WERI-Rb-1 (cell line): ENCODE measurements around the gene ADAM22.

Experiments used
- DNase-seq: peaks from one replicate; pipeline ENCODE4 v3.0.0-alpha.2; 2020
- H3K27ac ChIP-seq: fragments of 250-450 bp; sonication (Bioruptor Pico); 2 replicates; pipeline ENCODE4 v1.5.1; 2020; ENCODE audit warnings: mild to moderate bottlenecking, moderate library complexity
- H3K27me3 ChIP-seq: fragments of 250-450 bp; sonication (Bioruptor Pico); 2 replicates; pipeline ENCODE4 v1.5.1; 2021; ENCODE audit warnings: mild to moderate bottlenecking, low read depth, moderate library complexity; ENCODE audit not compliant: insufficient read depth, severe bottlenecking
- H3K36me3 ChIP-seq: fragments of 250-450 bp; sonication (Bioruptor Pico); 2 replicates; pipeline ENCODE4 v1.5.1; 2020; ENCODE audit warnings: mild to moderate bottlenecking, moderate library complexity
- H3K4me3 ChIP-seq: 2 replicates; pipeline ENCODE4 v1.5.1; 2011; ENCODE audit warnings: low read depth, mild to moderate bottlenecking, control low read depth, low read length
- H3K9me3 ChIP-seq: fragments of 250-450 bp; sonication (Bioruptor Pico); 2 replicates; pipeline ENCODE4 v1.5.1; 2021; ENCODE audit warnings: mild to moderate bottlenecking, moderate library complexity; ENCODE audit not compliant: severe bottlenecking
- CTCF ChIP-seq: IDR thresholded peaks from 2 replicates; pipeline ENCODE4 v1.5.1; 2011; ENCODE audit warnings: low read depth, mild to moderate bottlenecking, control low read depth, inconsistent platforms, low read length

The ADAM22 gene

GRCh38 chr7:88201305-88201704, 267.3 kb downstream of the ADAM22 start:
- Histone ChIP-seq H3K27me3 (no peaks in the 10 kb centered on the region), H3K9me3 (no peaks in the 10 kb centered on the region), H3K4me3 (no peak overlapping the region), H3K36me3 (peaks cover 22% of the 10 kb centered on the region), H3K27ac (no peak overlapping the region)
- TF ChIP-seq CTCF: no peak
- DNase-seq: no peak

- no peak for TF ChIP-seq CTCF
- no peak for DNase-seq
- H3K4me3 ChIP-seq: no peak overlapping the region
- H3K27ac ChIP-seq: no peak overlapping the region
- H3K36me3 ChIP-seq: peaks cover 30% of the 10 kb centered on the region
- H3K27me3 ChIP-seq: no peaks in the 10 kb centered on the region
- no peaks in the 10 kb centered on the region for H3K9me3 ChIP-seq
Observed at GRCh38 chr7:88202278-88202677, 268.2 kb downstream of the ADAM22 start.

GRCh38 chr7:88202799-88203198, 268.7 kb downstream of the ADAM22 start:
- no peak overlapping the region for H3K27ac ChIP-seq
- no peak for DNase-seq
- H3K36me3 ChIP-seq: peaks cover 35% of the 10 kb centered on the region
- no peaks in the 10 kb centered on the region for H3K27me3 ChIP-seq
- TF ChIP-seq CTCF: no peak
- no peak overlapping the region for H3K4me3 ChIP-seq
- H3K9me3 ChIP-seq: no peaks in the 10 kb centered on the region

- no peaks in the 10 kb centered on the region for H3K27me3 ChIP-seq
- H3K36me3 ChIP-seq: peaks cover 41% of the 10 kb centered on the region
- DNase-seq: no peak
Observed at GRCh38 chr7:88203401-88203800, 269.4 kb downstream of the ADAM22 start.

GRCh38 chr7:88204525-88205110, 270.6 kb downstream of the ADAM22 start:
- Histone ChIP-seq H3K36me3 (peaks cover 48% of the 10 kb centered on the region), H3K27me3 (no peaks in the 10 kb centered on the region), H3K4me3 (no peak overlapping the region), H3K9me3 (no peaks in the 10 kb centered on the region), H3K27ac (no peak overlapping the region)
- DNase-seq: no peak
- TF ChIP-seq CTCF: no peak

More at GRCh38 chr7:88203401-88203800, 269.4 kb downstream of the ADAM22 start:
- no peak overlapping the region for H3K4me3 ChIP-seq
- H3K9me3 ChIP-seq: no peaks in the 10 kb centered on the region
- no peak overlapping the region for H3K27ac ChIP-seq
- no peak for TF ChIP-seq CTCF

- H3K9me3 ChIP-seq: no peaks in the 10 kb centered on the region
- no peak for DNase-seq
- H3K27ac ChIP-seq: no peak overlapping the region
- TF ChIP-seq CTCF: no peak
- H3K27me3 ChIP-seq: no peaks in the 10 kb centered on the region
- H3K36me3 ChIP-seq: peaks cover 50% of the 10 kb centered on the region
- H3K4me3 ChIP-seq: no peak overlapping the region
Observed at GRCh38 chr7:88205179-88205578, 271.1 kb downstream of the ADAM22 start.
